Nasal cavity respiratory epithelium epithelial cell of viscerocranial mucosa (primary cell): ENCODE results near the gene SNRPE. TPM values are rescaled to one million over a fixed set of nuclear protein-coding genes. Genes with fewer than 3 reads are reported as not detected.

ENCODE experiments used
- total RNA-seq: library from RNA; depleted of rRNA; stranded (reverse); fragments of >200 nt; gene quantifications from 2 replicates; pipeline ENCODE4 v1.2.3, GENCODE V29; 2014

Gene SNRPE
- 34.5 and 40.0 TPM in 2 replicates for total RNA-seq

GRCh38 chr1:203861379-203862184 is at the start of gene SNRPE:
SNRPE (plus strand) TSS chr1:203861599; CDS start chr1:203861660, 61 bp downstream.

Other genes with a start within 250 kb of the SNRPE start
- 46.8 and 194 TPM in 2 replicates for gene ATP2B4, start 234.8 kb upstream of the SNRPE start, total RNA-seq
- under 0.01 and 0.07 TPM in 2 replicates for gene LAX1, start 96.4 kb upstream of the SNRPE start, total RNA-seq
- 7.5 and 8.6 TPM in 2 replicates for gene ZBED6, start 66.0 kb upstream of the SNRPE start, total RNA-seq
- gene ZC3H11A, start 66.0 kb upstream of the SNRPE start, total RNA-seq = 98.8 and 127 TPM in 2 replicates
- gene SOX13, start 211.5 kb downstream of the SNRPE start, total RNA-seq = 2.7 and 11.6 TPM in 2 replicates